Tibial nerve (tissue), 4 donors: ENCODE results near the gene MARCHF3. TPM values are rescaled to one million over a fixed set of nuclear protein-coding genes. Genes with fewer than 3 reads are reported as not detected.

Experiments used
- DNase-seq, 2 donors: peaks; one replicate each; pipeline ENCODE4 v3.0.0-alpha.2; 2019; ENCODE audit warnings: low spot score in 2 of 2
- H3K27ac ChIP-seq, 4 donors: fragments of 200-600 bp; sonication (generic) in 3 of 4; one replicate each; pipeline ENCODE4 v1.5.1; 2017 to 2019; ENCODE audit warnings: mild to moderate bottlenecking in 1 of 4
- H3K27me3 ChIP-seq, 2 donors: fragments of 200-600 bp; sonication (generic) in 1 of 2; one replicate each; pipeline versions ENCODE4 v1.5.1 to v1.6.0; 2017 to 2019
- H3K36me3 ChIP-seq, 3 donors: fragments of 200-600 bp; sonication (generic); one replicate each; pipeline ENCODE4 v1.5.1; 2018 to 2019
- H3K4me1 ChIP-seq, 4 donors: fragments of 200-600 bp; sonication (generic) in 3 of 4; one replicate each; pipeline ENCODE4 v1.5.1; 2017 to 2019
- H3K4me3 ChIP-seq, 4 donors: fragments of 200-600 bp; sonication (generic) in 3 of 4; one replicate each; pipeline ENCODE4 v1.5.1; 2017 to 2019; ENCODE audit warnings: mild to moderate bottlenecking in 1 of 4, moderate library complexity in 1 of 4
- H3K9me3 ChIP-seq, 4 donors: fragments of 200-600 bp; sonication (generic) in 3 of 4; one replicate each; pipeline ENCODE4 v1.5.1; 2017 to 2019
- CTCF ChIP-seq, 5 experiments: fragments of 200-600 bp in 3 of 5; fragments of 450-650 bp in 2 of 5; sonication (generic) in 3 of 5; IDR thresholded peaks; one replicate each; pipeline ENCODE4 v1.5.1; 2016 to 2019; ENCODE audit warnings: antibody characterized with exemption in 5 of 5, mild to moderate bottlenecking in 3 of 5, moderate library complexity in 2 of 5
- EP300 ChIP-seq, 2 donors: sonication (generic); formaldehyde crosslinking; IDR thresholded peaks; one replicate each; pipeline ENCODE4 v1.6.1; 2017; ENCODE audit warnings: antibody characterized with exemption in 2 of 2, mild to moderate bottlenecking in 1 of 2
- POLR2A ChIP-seq, 2 donors: fragments of 450-650 bp; IDR thresholded peaks; one replicate each; pipeline ENCODE4 v1.6.1; 2017; ENCODE audit warnings: antibody characterized with exemption in 2 of 2, mild to moderate bottlenecking in 2 of 2, moderate library complexity in 2 of 2
- WGBS, 2 donors: methylation state at CpG; one replicate each; pipeline ENCODE4 v1.1.5; 2018; 5-methylcytosine and 5-hydroxymethylcytosine counted together
- total RNA-seq, 4 donors: library from RNA; depleted of rRNA; stranded (reverse); fragments of >200 nt; gene quantifications; one replicate each; pipeline ENCODE4 v1.1.0, GENCODE V29; 2016

MARCHF3 gene
- total RNA-seq, 4 donors from 2014 or later: 1.8 to 8.7 (median 4.7) TPM

GRCh38 chr5:126849101-126849678, 181.2 kb downstream of the MARCHF3 start:
- Histone ChIP-seq H3K9me3 (no peaks in the 10 kb centered on the region), H3K4me1 (peaks cover 0 to 51% (median 23%) of the 10 kb centered on the region in 4 donors), H3K4me3 (no peak overlapping the region), H3K27me3 (no peaks in the 10 kb centered on the region), H3K27ac (peak overlapping the region in 2 of 4 donors; percentile 22 to 84), H3K36me3 (no peaks in the 10 kb centered on the region)
- peak in 1 of 2 donors; percentile 40 for DNase-seq
- TF ChIP-seq CTCF (IDR thresholded peaks at IDR 0.05) (no peak), POLR2A (IDR thresholded peaks at IDR 0.05) (no peak), EP300 (IDR thresholded peaks at IDR 0.05) (peak in 1 of 2 donors; percentile 27)
- 53 to 57% methylated on average over 3 of the region's 3 CpGs for WGBS, 2 donors

- H3K4me1 ChIP-seq: peaks cover 0 to 51% (median 23%) of the 10 kb centered on the region in 4 donors
- 32 to 40% methylated on average over 8 of the region's 8 CpGs for WGBS, 2 donors
- TF ChIP-seq POLR2A (IDR thresholded peaks at IDR 0.05): no peak
- TF ChIP-seq EP300 (IDR thresholded peaks at IDR 0.05): peak in 1 of 2 donors; percentile 6
- H3K36me3 ChIP-seq: no peaks in the 10 kb centered on the region
- H3K27ac ChIP-seq: peak overlapping the region; percentile 4 to 89 (median 66)
- DNase-seq: no peak
- H3K4me3 ChIP-seq: no peak overlapping the region
- H3K9me3 ChIP-seq: no peaks in the 10 kb centered on the region
- no peaks in the 10 kb centered on the region for H3K27me3 ChIP-seq
Observed at GRCh38 chr5:126848253-126848652, 182.1 kb downstream of the MARCHF3 start.

- 13 to 18% methylated on average over 3 of the region's 3 CpGs for WGBS, 2 donors
- H3K27ac ChIP-seq: peak overlapping the region; percentile 43 to 89 (median 66)
- TF ChIP-seq CTCF (IDR thresholded peaks at IDR 0.05) (no peak), EP300 (IDR thresholded peaks at IDR 0.05) (peak in 1 of 2 donors; percentile 36)
Observed at GRCh38 chr5:126847826-126848251, 182.5 kb downstream of the MARCHF3 start.

GRCh38 chr5:126847456-126847820, 182.9 kb downstream of the MARCHF3 start:
- 29 to 53% methylated on average over 4 of the region's 4 CpGs for WGBS, 2 donors
- H3K36me3 ChIP-seq: no peaks in the 10 kb centered on the region
- TF ChIP-seq EP300 (IDR thresholded peaks at IDR 0.05): no peak
- TF ChIP-seq CTCF (IDR thresholded peaks at IDR 0.05): no peak
- TF ChIP-seq POLR2A (IDR thresholded peaks at IDR 0.05): no peak
- H3K9me3 ChIP-seq: no peaks in the 10 kb centered on the region
- H3K4me3 ChIP-seq: no peak overlapping the region
- H3K4me1 ChIP-seq: peaks cover 0 to 45% (median 23%) of the 10 kb centered on the region in 4 donors
- H3K27ac ChIP-seq: peak overlapping the region; percentile 24 to 89 (median 64)
- no peak for DNase-seq
- no peaks in the 10 kb centered on the region for H3K27me3 ChIP-seq

More at GRCh38 chr5:126847826-126848251, 182.5 kb downstream of the MARCHF3 start:
- no peak overlapping the region for H3K4me3 ChIP-seq
- H3K4me1 ChIP-seq: peaks cover 0 to 49% (median 23%) of the 10 kb centered on the region in 4 donors
- H3K27me3 ChIP-seq: no peaks in the 10 kb centered on the region
- peak in 1 of 2 donors; percentile 18 for DNase-seq
- no peaks in the 10 kb centered on the region for H3K36me3 ChIP-seq
- no peaks in the 10 kb centered on the region for H3K9me3 ChIP-seq

- H3K27me3 ChIP-seq: no peaks in the 10 kb centered on the region
- no peaks in the 10 kb centered on the region for H3K36me3 ChIP-seq
- no peak overlapping the region for H3K4me3 ChIP-seq
- H3K4me1 ChIP-seq: peaks cover 0 to 44% (median 22%) of the 10 kb centered on the region in 4 donors
- TF ChIP-seq EP300 (IDR thresholded peaks at IDR 0.05) (no peak), POLR2A (IDR thresholded peaks at IDR 0.05) (no peak), CTCF (IDR thresholded peaks at IDR 0.05) (no peak)
- H3K27ac ChIP-seq: peak overlapping the region; percentile 24 to 89 (median 64)
- no peak for DNase-seq
- WGBS, 2 donors: 38 to 39% methylated on average over 5 of the region's 5 CpGs
- no peaks in the 10 kb centered on the region for H3K9me3 ChIP-seq
Observed at GRCh38 chr5:126846744-126847455, 183.5 kb downstream of the MARCHF3 start.
